HepG2 (cell line): ENCODE data around the gene LRRC45. TPM values are rescaled to one million over a fixed set of nuclear protein-coding genes. Genes with fewer than 3 reads are reported as not detected.

Experiments
- HDAC6 ChIP-seq: fragments of 200-600 bp; sonication (generic); IDR thresholded peaks from 2 replicates; pipeline ENCODE4 v1.7.0; 2017; ENCODE audit warnings: mild to moderate bottlenecking, antibody characterized with exemption, low read length, low read depth
- HINFP ChIP-seq: sonication (generic); formaldehyde crosslinking; IDR thresholded peaks from 2 replicates; pipeline ENCODE4 v1.4.0; 2020; ENCODE audit warnings: low read depth, mild to moderate bottlenecking, missing genetic modification reagents
- HNRNPUL1 ChIP-seq: fragments of 200-400 bp; formaldehyde crosslinking; IDR thresholded peaks from 2 replicates; pipeline ENCODE4 v1.6.1; 2017; ENCODE audit warnings: low read depth, mild to moderate bottlenecking, low read length, moderate library complexity
- MED1 ChIP-seq: sonication (generic); formaldehyde crosslinking; IDR thresholded peaks from 2 replicates; pipeline ENCODE4 v1.4.0; 2020; ENCODE audit warnings: missing genetic modification reagents
- MTA1 ChIP-seq: sonication (generic); formaldehyde crosslinking; IDR thresholded peaks from 2 replicates; pipeline ENCODE4 v1.4.0; 2020; ENCODE audit warnings: missing genetic modification reagents, mild to moderate bottlenecking, borderline replicate concordance
- MYNN ChIP-seq: sonication (generic); formaldehyde crosslinking; IDR thresholded peaks from 2 replicates; pipeline ENCODE4 v1.4.0; 2020; ENCODE audit warnings: mild to moderate bottlenecking, low read depth, missing genetic modification reagents
- NBN ChIP-seq: fragments of 450-650 bp; conservative IDR thresholded peaks from 2 replicates; pipeline ENCODE4 v1.6.1; 2017
- NFATC3 ChIP-seq: sonication (generic); formaldehyde crosslinking; IDR thresholded peaks from 2 replicates; pipeline ENCODE4 v1.5.1; 2020; ENCODE audit warnings: mild to moderate bottlenecking, missing genetic modification reagents
- PITX1 ChIP-seq: sonication (generic); formaldehyde crosslinking; IDR thresholded peaks from 2 replicates; pipeline ENCODE4 v1.5.1; 2020; ENCODE audit warnings: mild to moderate bottlenecking, missing genetic modification reagents
- PRDM4 ChIP-seq: sonication (generic); formaldehyde crosslinking; IDR thresholded peaks from 2 replicates; pipeline ENCODE4 v1.9.0; 2021; ENCODE audit warnings: missing genetic modification reagents, borderline replicate concordance
- RBM22 ChIP-seq: fragments of 200-400 bp; formaldehyde crosslinking; optimal IDR thresholded peaks from 2 replicates; pipeline ENCODE3; 2017; ENCODE audit warnings: mild to moderate bottlenecking, low read length, moderate library complexity
- REPIN1 ChIP-seq: sonication (generic); formaldehyde crosslinking; IDR thresholded peaks from 2 replicates; pipeline ENCODE4 v1.8.0; 2022; ENCODE audit warnings: missing genetic modification reagents, low read depth, mild to moderate bottlenecking, borderline replicate concordance
- SOX13 ChIP-seq, 3 experiments: fragments of 450-650 bp in 1 of 3; sonication (generic) in 1 of 3; formaldehyde crosslinking in 1 of 3; IDR thresholded peaks in 2 of 3; conservative IDR thresholded peaks in 1 of 3; 2 replicates each; pipeline versions ENCODE4 v1.5.0 to v1.6.1; 2016 to 2020; ENCODE audit warnings: antibody characterized with exemption in 1 of 3, mild to moderate bottlenecking in 1 of 3, missing compliant biosample characterization in 1 of 3, missing genetic modification reagents in 1 of 3, moderate library complexity in 1 of 3
- SP1 ChIP-seq, 2 experiments: fragments of 450-650 bp in 1 of 2; sonication (generic) in 1 of 2; formaldehyde crosslinking in 1 of 2; IDR thresholded peaks; 2 replicates each; pipeline versions ENCODE4 v1.4.0 to v1.6.1; 2016 to 2020; ENCODE audit warnings: missing genetic modification reagents in 1 of 2
- TGIF2 ChIP-seq: IDR thresholded peaks from 2 replicates; pipeline ENCODE4 v1.6.1; 2016; ENCODE audit warnings: control low read depth, missing compliant biosample characterization
- THAP7 ChIP-seq: sonication (generic); formaldehyde crosslinking; IDR thresholded peaks from 2 replicates; pipeline ENCODE4 v1.8.1; 2023; ENCODE audit warnings: mild to moderate bottlenecking, missing genetic modification reagents
- XBP1 ChIP-seq: sonication (generic); formaldehyde crosslinking; IDR thresholded peaks from 2 replicates; pipeline ENCODE4 v1.5.0; 2020; ENCODE audit warnings: missing genetic modification reagents
- ZNF260 ChIP-seq: sonication (generic); formaldehyde crosslinking; IDR thresholded peaks from 2 replicates; pipeline ENCODE4 v1.4.0; 2020; ENCODE audit warnings: missing genetic modification reagents, low read depth, mild to moderate bottlenecking, borderline replicate concordance
- ZNF3 ChIP-seq: IDR thresholded peaks from 2 replicates; pipeline ENCODE4 v1.7.0; 2017; ENCODE audit warnings: inconsistent platforms
- ZNF383 ChIP-seq: sonication (generic); formaldehyde crosslinking; IDR thresholded peaks from 2 replicates; pipeline ENCODE4 v1.4.0; 2020; ENCODE audit warnings: missing genetic modification reagents, mild to moderate bottlenecking, borderline replicate concordance
- ZNF414 ChIP-seq: sonication (generic); formaldehyde crosslinking; IDR thresholded peaks from 2 replicates; pipeline ENCODE4 v1.5.0; 2020; ENCODE audit warnings: missing genetic modification reagents
- ZNF550 ChIP-seq: sonication (generic); formaldehyde crosslinking; IDR thresholded peaks from 2 replicates; pipeline ENCODE4 v1.4.0; 2020; ENCODE audit warnings: mild to moderate bottlenecking, missing genetic modification reagents, borderline replicate concordance
- ZNF567 ChIP-seq: sonication (generic); formaldehyde crosslinking; IDR thresholded peaks from 2 replicates; pipeline ENCODE4 v1.8.1; 2023; ENCODE audit warnings: mild to moderate bottlenecking, missing genetic modification reagents, borderline replicate concordance
- ZNF883 ChIP-seq: sonication (generic); formaldehyde crosslinking; IDR thresholded peaks from 2 replicates; pipeline ENCODE4 v1.5.1; 2020; ENCODE audit warnings: mild to moderate bottlenecking, missing genetic modification reagents; ENCODE audit errors: not compliant biosample characterization
- polyA plus RNA-seq, 8 experiments: library from polyadenylated mRNA; depleted of rRNA in 3 of 8; stranded (reverse) in 7 of 8; unstranded in 1 of 8; fragments of >200 nt; fragmentation: Illumina TruSeq in 4 of 8; extraction: Trizol in 4 of 8; gene quantifications; 2 replicates each; pipeline versions ENCODE4 v1.2.1 to v1.2.3, GENCODE V29; 2011 to 2016; ENCODE audit warnings: low read depth in 4 of 8, missing spikeins in 1 of 8, mixed read lengths in 1 of 8; ENCODE audit not compliant: insufficient read depth in 1 of 8
- total RNA-seq, 5 experiments: library from RNA; depleted of rRNA; stranded (reverse); fragments of >200 nt; fragmentation: Illumina TruSeq; extraction: Trizol; gene quantifications; 2 replicates each; pipeline ENCODE4 v1.2.3, GENCODE V29; 2016; ENCODE audit warnings: low read depth in 1 of 5

Gene LRRC45
- total and polyA plus RNA-seq, 2 of the 13 experiments (the other 11 are each of a cell fraction or from before 2014, with no cell fraction given): 11.6 to 48.1 TPM

GRCh38 chr17:81976332-81977210 is 46.5 kb upstream of the LRRC45 start (continued):
- TF ChIP-seq NBN (no peak), SOX13 (IDR thresholded peaks at IDR 0.05) (no peak), SOX13 (CRISPR knock-in tag; conservative IDR thresholded peaks at IDR 0.05 in 1 of 2, IDR thresholded peaks at IDR 0.05 in 1 of 2) (no peak), HINFP (CRISPR knock-in tag) (no peak), TGIF2 (CRISPR knock-in tag) (0 out of 2 replicates have a peak, but pooled peaks have one; percentile 11), XBP1 (CRISPR knock-in tag) (no peak), HNRNPUL1 (no peak), REPIN1 (no peak), PRDM4 (no peak), ZNF883 (CRISPR knock-in tag) (no peak), HDAC6 (no peak), ZNF414 (CRISPR knock-in tag) (peak; percentile 96), ZNF260 (CRISPR knock-in tag) (no peak; the same call in 1 of the 2 replicates), NFATC3 (CRISPR knock-in tag) (no peak), MED1 (CRISPR knock-in tag) (no peak; the same call in 1 of the 2 replicates), MTA1 (CRISPR knock-in tag) (peak; percentile 55; the same call in 1 of the 2 replicates), ZNF550 (CRISPR knock-in tag) (no peak), PITX1 (CRISPR knock-in tag) (no peak), RBM22 (peak; percentile 61), ZNF3 (CRISPR knock-in tag) (no peak), ZNF383 (peak; percentile 41; the same call in 1 of the 2 replicates), THAP7 (peak; percentile 86), SP1 (IDR thresholded peaks at IDR 0.05) (no peak), SP1 (CRISPR knock-in tag; IDR thresholded peaks at IDR 0.05) (no peak), MYNN (CRISPR knock-in tag) (no peak), ZNF567 (CRISPR knock-in tag) (no peak)
